Testis (tissue), 3 donors: ENCODE results near the gene DTNA. TPM values are rescaled to one million over a fixed set of nuclear protein-coding genes. Genes with fewer than 3 reads are reported as not detected.

Experiments used
- DNase-seq: peaks from one replicate; pipeline ENCODE4 v3.0.0-alpha.2; 2019
- H3K27ac ChIP-seq, 2 donors: fragments of 200-600 bp; sonication (generic); one replicate each; pipeline ENCODE4 v1.5.1; 2019
- H3K27me3 ChIP-seq: fragments of 200-600 bp; sonication (generic); one replicate; pipeline ENCODE4 v1.5.1; 2019
- H3K36me3 ChIP-seq: fragments of 200-600 bp; sonication (generic); one replicate; pipeline ENCODE4 v1.5.1; 2017; ENCODE audit warnings: low read depth; ENCODE audit errors: missing control alignments
- H3K4me1 ChIP-seq: fragments of 200-600 bp; sonication (generic); one replicate; pipeline ENCODE4 v1.5.1; 2019
- H3K4me3 ChIP-seq, 2 donors: fragments of 200-600 bp; sonication (generic); one replicate each; pipeline ENCODE4 v1.5.1; 2017 to 2019
- H3K9me3 ChIP-seq: fragments of 200-600 bp; sonication (generic); one replicate; pipeline ENCODE4 v1.5.1; 2017
- POLR2A ChIP-seq: fragments of 450-650 bp; IDR thresholded peaks from one replicate; pipeline ENCODE4 v1.6.1; 2017; ENCODE audit warnings: antibody characterized with exemption, mild to moderate bottlenecking, moderate library complexity
- WGBS, 2 donors: methylation state at CpG; one replicate each; pipeline ENCODE4 v1.1.5; 2018; 5-methylcytosine and 5-hydroxymethylcytosine counted together
- intact Hi-C: fragments of 100-400 bp; cut with DNase I; formaldehyde crosslinking; loops from one replicate; pipeline ENCODE4 v1.15.1; 2023; ENCODE audit warnings: low total_unique reads
- polyA plus RNA-seq: library from polyadenylated mRNA; stranded (reverse); fragments of 350-450 nt; fragmentation: Illumina TruSeq; extraction: RNeasy Lipid Tissue Mini Kit (QIAGEN cat#74804); gene quantifications from one replicate; pipeline ENCODE4 v1.2.3, GENCODE V29; 2014; ENCODE audit warnings: low read depth, low replicate concordance; ENCODE audit not compliant: insufficient read depth
- total RNA-seq, 2 donors: library from RNA; depleted of rRNA; stranded (reverse); fragments of >200 nt; gene quantifications; one replicate each; pipeline ENCODE4 v1.2.3, GENCODE V29; 2016
- TF ChIP-seq, protein P1 (sequence below), 3 experiments: fragments of 450-650 bp in 2 of 3; fragments of 200-600 bp in 1 of 3; sonication (generic) in 1 of 3; IDR thresholded peaks; one replicate each; pipeline ENCODE4 v1.5.1; 2016 to 2019; ENCODE audit warnings: antibody characterized with exemption in 3 of 3, mild to moderate bottlenecking in 2 of 3, moderate library complexity in 1 of 3

Gene DTNA
- total and polyA plus RNA-seq, 3 donors from 2014 or later = 18.9 to 96.0 (median 69.1) TPM

DNA sequence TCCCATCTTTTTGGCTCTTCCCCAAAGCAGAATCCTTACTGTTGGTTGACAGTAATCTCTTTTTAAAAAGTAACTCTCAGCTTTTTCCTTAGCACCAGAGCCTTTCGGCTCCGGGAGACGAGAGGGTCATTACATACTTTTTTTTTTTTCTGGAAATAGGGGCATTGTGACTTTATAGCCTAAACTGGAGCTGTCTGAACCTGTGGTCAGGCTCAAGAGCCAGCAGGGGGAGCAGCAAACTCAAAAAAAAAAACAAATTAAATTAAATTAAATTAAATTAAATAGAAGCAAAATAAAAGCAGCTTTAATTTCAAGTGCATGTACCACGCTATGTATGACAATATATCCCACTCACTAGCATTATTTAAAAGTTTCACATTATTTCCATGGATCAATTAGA lies 156.6 kb downstream of the DTNA start:
- intact Hi-C loops = no loop called here
- 65 to 71% methylated on average over 4 of the region's 4 CpGs for WGBS, 2 donors
- Histone ChIP-seq H3K9me3 (no peaks in the 10 kb centered on the region), H3K27ac (no peak overlapping the region), H3K27me3 (no peaks in the 10 kb centered on the region), H3K4me3 (no peak overlapping the region), H3K4me1 (no peaks in the 10 kb centered on the region), H3K36me3 (no peaks in the 10 kb centered on the region)
- TF ChIP-seq, protein P1, sequence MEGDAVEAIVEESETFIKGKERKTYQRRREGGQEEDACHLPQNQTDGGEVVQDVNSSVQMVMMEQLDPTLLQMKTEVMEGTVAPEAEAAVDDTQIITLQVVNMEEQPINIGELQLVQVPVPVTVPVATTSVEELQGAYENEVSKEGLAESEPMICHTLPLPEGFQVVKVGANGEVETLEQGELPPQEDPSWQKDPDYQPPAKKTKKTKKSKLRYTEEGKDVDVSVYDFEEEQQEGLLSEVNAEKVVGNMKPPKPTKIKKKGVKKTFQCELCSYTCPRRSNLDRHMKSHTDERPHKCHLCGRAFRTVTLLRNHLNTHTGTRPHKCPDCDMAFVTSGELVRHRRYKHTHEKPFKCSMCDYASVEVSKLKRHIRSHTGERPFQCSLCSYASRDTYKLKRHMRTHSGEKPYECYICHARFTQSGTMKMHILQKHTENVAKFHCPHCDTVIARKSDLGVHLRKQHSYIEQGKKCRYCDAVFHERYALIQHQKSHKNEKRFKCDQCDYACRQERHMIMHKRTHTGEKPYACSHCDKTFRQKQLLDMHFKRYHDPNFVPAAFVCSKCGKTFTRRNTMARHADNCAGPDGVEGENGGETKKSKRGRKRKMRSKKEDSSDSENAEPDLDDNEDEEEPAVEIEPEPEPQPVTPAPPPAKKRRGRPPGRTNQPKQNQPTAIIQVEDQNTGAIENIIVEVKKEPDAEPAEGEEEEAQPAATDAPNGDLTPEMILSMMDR (IDR thresholded peaks at IDR 0.05) = peak in 1 of 3 experiments; percentile 29
- TF ChIP-seq POLR2A = no peak
- no peak for DNase-seq

DNA sequence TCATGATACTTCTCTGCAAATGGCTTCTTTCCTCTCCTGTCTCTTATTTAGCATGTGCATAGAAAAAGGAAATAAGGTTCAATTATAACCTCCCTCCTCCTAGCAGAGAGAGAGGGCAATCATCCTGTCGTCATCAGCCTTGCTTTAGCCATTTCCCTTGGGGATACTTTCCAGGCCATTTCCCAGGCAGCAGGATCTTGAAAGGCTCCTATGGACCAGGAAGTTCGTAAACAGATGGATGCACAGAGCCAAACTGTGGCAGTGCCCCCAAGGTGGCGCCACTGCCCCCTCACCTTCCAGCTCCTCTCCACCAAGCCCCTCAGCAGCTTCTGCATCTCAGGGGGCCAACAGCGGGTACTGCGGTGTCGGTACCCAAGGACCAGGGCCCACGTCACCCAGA lies 157.4 kb downstream of the DTNA start:
- TF ChIP-seq POLR2A = no peak
- TF ChIP-seq, protein P1 (IDR thresholded peaks at IDR 0.05) = no peak
- no peak for DNase-seq
- Histone ChIP-seq H3K4me1 (no peaks in the 10 kb centered on the region), H3K27me3 (no peaks in the 10 kb centered on the region), H3K36me3 (no peaks in the 10 kb centered on the region), H3K27ac (no peak overlapping the region), H3K4me3 (no peak overlapping the region), H3K9me3 (no peaks in the 10 kb centered on the region)
- intact Hi-C loops = no loop called here
- 66 to 72% methylated on average over 7 of the region's 7 CpGs for WGBS, 2 donors

DNA sequence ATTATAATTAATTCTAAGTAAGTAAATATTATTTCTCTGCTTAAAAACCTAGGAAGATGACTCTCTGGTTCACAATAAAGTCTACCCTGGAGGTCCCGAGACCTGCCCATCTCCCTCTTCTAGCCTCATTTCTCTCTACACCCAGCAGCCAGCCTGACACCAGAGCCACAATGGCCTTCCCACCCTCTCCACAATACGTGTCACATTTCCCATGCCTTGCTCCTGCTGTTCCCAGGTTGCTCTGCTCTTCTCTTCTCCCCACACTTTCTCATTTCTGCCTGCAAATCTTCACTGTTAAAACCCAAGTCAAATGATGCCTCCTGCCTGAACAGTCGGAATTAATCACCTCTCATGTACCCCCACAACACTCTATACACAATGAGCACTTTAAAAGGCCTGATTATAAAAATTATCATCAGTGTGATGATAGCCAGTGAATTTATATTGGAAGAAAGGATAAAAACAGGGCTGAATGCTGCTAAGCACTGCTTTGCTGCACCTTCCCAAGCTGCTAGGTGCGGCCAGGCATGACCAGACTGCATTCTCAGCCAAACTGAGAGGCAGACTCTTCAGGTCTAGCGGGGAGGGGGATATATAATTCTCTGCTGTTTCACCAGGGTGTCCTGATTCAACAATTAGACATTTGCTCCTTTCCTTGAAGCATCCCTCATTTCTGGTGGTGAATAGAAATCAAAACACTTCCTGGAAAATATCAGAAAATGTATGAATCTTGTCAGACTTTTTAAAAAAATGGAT lies 160.6 kb downstream of the DTNA start:
- WGBS, 2 donors = 81 to 87% methylated on average over 5 of the region's 5 CpGs
- Histone ChIP-seq H3K9me3 (no peaks in the 10 kb centered on the region), H3K4me1 (no peaks in the 10 kb centered on the region), H3K27me3 (no peaks in the 10 kb centered on the region), H3K27ac (no peak overlapping the region), H3K4me3 (no peak overlapping the region), H3K36me3 (no peaks in the 10 kb centered on the region)
- intact Hi-C loops = no loop called here
- DNase-seq = no peak
- TF ChIP-seq POLR2A = no peak
- TF ChIP-seq, protein P1 (IDR thresholded peaks at IDR 0.05) = no peak

DNA sequence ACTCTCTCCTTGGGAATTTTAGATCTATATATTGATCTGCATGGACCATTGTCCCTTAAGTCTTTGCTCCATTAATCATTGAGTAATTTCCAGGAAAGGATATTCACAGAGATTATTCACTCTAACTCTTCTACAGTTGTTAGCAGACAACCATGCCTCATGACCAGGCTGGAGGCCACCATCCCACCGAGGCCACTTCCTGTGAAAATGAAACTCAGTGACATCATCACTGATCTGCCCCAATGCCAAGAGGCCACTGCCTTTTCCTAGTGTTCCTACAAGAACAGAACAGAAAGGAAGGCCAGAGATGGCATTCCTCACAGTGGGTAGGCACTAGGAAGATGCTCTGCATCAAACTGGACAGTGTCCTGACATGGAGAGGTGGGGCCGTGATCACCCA lies 161.3 kb downstream of the DTNA start:
- no peak for TF ChIP-seq POLR2A
- TF ChIP-seq, protein P1 (IDR thresholded peaks at IDR 0.05) = no peak
- Histone ChIP-seq H3K4me3 (no peak overlapping the region), H3K9me3 (no peaks in the 10 kb centered on the region), H3K4me1 (no peaks in the 10 kb centered on the region), H3K27me3 (no peaks in the 10 kb centered on the region), H3K27ac (no peak overlapping the region), H3K36me3 (no peaks in the 10 kb centered on the region)
- 78 to 84% methylated on average over 2 of the region's 2 CpGs for WGBS, 2 donors
- intact Hi-C loops = no loop called here
- DNase-seq = no peak

DNA sequence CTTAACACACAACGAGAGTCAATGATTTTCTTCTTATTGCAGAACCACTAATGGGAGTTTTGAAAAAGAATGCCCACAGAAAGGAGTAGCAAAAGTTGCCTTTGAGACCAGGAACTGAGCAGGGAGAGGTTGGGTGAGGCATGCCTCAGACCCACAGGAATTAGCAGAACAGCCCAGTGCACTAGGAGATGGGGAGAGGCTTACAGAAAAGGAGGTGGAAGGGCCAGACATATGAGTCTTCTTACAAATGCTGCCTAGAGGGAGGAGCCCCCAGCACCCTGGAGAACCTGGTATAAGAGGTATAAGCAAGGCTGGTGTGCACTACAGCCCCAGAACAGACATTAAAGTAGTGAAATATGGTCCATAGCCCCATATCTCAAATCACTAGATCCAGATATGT lies 162.0 kb downstream of the DTNA start:
- intact Hi-C loops = no loop called here
- Histone ChIP-seq H3K36me3 (no peaks in the 10 kb centered on the region), H3K4me3 (no peak overlapping the region), H3K27me3 (no peaks in the 10 kb centered on the region), H3K9me3 (no peaks in the 10 kb centered on the region), H3K27ac (no peak overlapping the region), H3K4me1 (no peaks in the 10 kb centered on the region)
- DNase-seq = no peak
- WGBS, 2 donors = 63 to 67% methylated on average over 1 of the region's 1 CpG
- TF ChIP-seq, protein P1 (IDR thresholded peaks at IDR 0.05) = no peak
